Measurements from ENCODE around the gene WRNIP1. TPM values are rescaled to one million over a fixed set of nuclear protein-coding genes. Genes with fewer than 3 reads are reported as not detected.
A peak's percentile ranks its signal among the peaks of the same experiment; 100 is the strongest.
"Not testable (repeated sequence)": the region's sequence is repeated elsewhere in the genome, so short reads cannot be mapped to it uniquely, and the experiment has no call there.

WRNIP1 gene
- polyA plus RNA-seq, 3 donors: 21.1 to 28.5 (median 27.5) TPM

- WGBS, 3 donors: 59 to 95% (median 68%) methylated on average over 16 of the region's 16 CpGs
- peak overlapping the region; percentile 35 for H3K27ac ChIP-seq (ENCODE audit: low read depth, low read length)
Observed at GRCh38 chr6:2795956-2796355, 30.8 kb downstream of the WRNIP1 start.

- H3K27ac ChIP-seq (ENCODE audit: low read depth, low read length): no peak overlapping the region
- WGBS, 3 donors: 48 to 63% (median 57%) methylated on average over 6 of the region's 6 CpGs
Observed at GRCh38 chr6:2796861-2797260, 31.7 kb downstream of the WRNIP1 start.

- 18 to 41% (median 37%) methylated on average over 3 of the region's 3 CpGs for WGBS, 3 donors
Observed at GRCh38 chr6:2797564-2798031, 32.4 kb downstream of the WRNIP1 start.

GRCh38 chr6:2798586-2799134 is 33.5 kb downstream of the WRNIP1 start:
- no peak overlapping the region for H3K27ac ChIP-seq (ENCODE audit: low read depth, low read length)
- 63 to 73% (median 68%) methylated on average over 11 of the region's 11 CpGs for WGBS, 3 donors

More at GRCh38 chr6:2797564-2798031, 32.4 kb downstream of the WRNIP1 start:
- H3K27ac ChIP-seq (ENCODE audit: low read depth, low read length): no peak overlapping the region

- no peak overlapping the region for H3K27ac ChIP-seq (ENCODE audit: low read depth, low read length)
- WGBS, 3 donors: 38 to 79% (median 76%) methylated on average over 11 of the region's 11 CpGs
Observed at GRCh38 chr6:2799936-2800527, 34.8 kb downstream of the WRNIP1 start.

GRCh38 chr6:2800552-2801316 is 35.5 kb downstream of the WRNIP1 start:
- WGBS, 3 donors: 74 to 89% (median 80%) methylated on average over 14 of the region's 14 CpGs
- no peak overlapping the region for H3K27ac ChIP-seq (ENCODE audit: low read depth, low read length)

GRCh38 chr6:2801687-2802086 is 36.5 kb downstream of the WRNIP1 start:
- WGBS, 3 donors: 81 to 100% (median 93%) methylated on average over 2 of the region's 4 CpGs
- not testable (repeated sequence) for H3K27ac ChIP-seq (ENCODE audit: low read depth, low read length)

- H3K27ac ChIP-seq (ENCODE audit: low read depth, low read length): no peak overlapping the region
- WGBS, 3 donors: 90 to 94% (median 93%) methylated on average over 8 of the region's 8 CpGs
Observed at GRCh38 chr6:2802521-2803060, 37.4 kb downstream of the WRNIP1 start.

GRCh38 chr6:2803731-2804429 is 38.7 kb downstream of the WRNIP1 start:
- 74 to 88% (median 83%) methylated on average over 7 of the region's 7 CpGs for WGBS, 3 donors
- H3K27ac ChIP-seq (ENCODE audit: low read depth, low read length): no peak overlapping the region

GRCh38 chr6:2804516-2804915 is 39.3 kb downstream of the WRNIP1 start:
- H3K27ac ChIP-seq (ENCODE audit: low read depth, low read length): no peak overlapping the region
- WGBS, 3 donors: 50 to 69% (median 66%) methylated on average over 6 of the region's 6 CpGs

- WGBS, 3 donors: 93 to 97% (median 95%) methylated on average over 14 of the region's 14 CpGs
- H3K27ac ChIP-seq (ENCODE audit: low read depth, low read length): no peak overlapping the region
Observed at GRCh38 chr6:2805031-2805430, 39.8 kb downstream of the WRNIP1 start.

- WGBS, 3 donors: 54 to 70% (median 58%) methylated on average over 3 of the region's 3 CpGs
- H3K27ac ChIP-seq (ENCODE audit: low read depth, low read length): no peak overlapping the region
Observed at GRCh38 chr6:2806644-2807043, 41.5 kb downstream of the WRNIP1 start.

GRCh38 chr6:2807342-2808090 is 42.3 kb downstream of the WRNIP1 start:
- 44 to 66% (median 54%) methylated on average over 9 of the region's 9 CpGs for WGBS, 3 donors
- no peak overlapping the region for H3K27ac ChIP-seq (ENCODE audit: low read depth, low read length)

GRCh38 chr6:2809015-2809414 is 43.8 kb downstream of the WRNIP1 start:
- no peak overlapping the region for H3K27ac ChIP-seq (ENCODE audit: low read depth, low read length)
- WGBS, 3 donors: 27 to 84% (median 75%) methylated on average over 2 of the region's 2 CpGs

- H3K27ac ChIP-seq (ENCODE audit: low read depth, low read length): no peak overlapping the region
- WGBS, 3 donors: 51 to 66% (median 65%) methylated on average over 9 of the region's 9 CpGs
Observed at GRCh38 chr6:2810092-2810671, 45.0 kb downstream of the WRNIP1 start.

- H3K27ac ChIP-seq (ENCODE audit: low read depth, low read length): no peak overlapping the region
- 94 to 97% (median 96%) methylated on average over 2 to 3 of the region's 3 CpGs for WGBS, 3 donors
Observed at GRCh38 chr6:2812695-2813094, 47.5 kb downstream of the WRNIP1 start.

GRCh38 chr6:2816158-2816557 is 51.0 kb downstream of the WRNIP1 start:
- H3K27ac ChIP-seq (ENCODE audit: low read depth, low read length): no peak overlapping the region

All from adipose tissue (tissue), 3 donors.